Effector CD8-positive, alpha-beta T cell (primary cell): ENCODE measurements around the gene DPF3.

Experiments used
- DNase-seq: peaks from one replicate; lab custom pipeline; 2025; lab: John Stamatoyannopoulos, UW

Gene DPF3

GRCh38 chr14:72715215-72715849 lies 178.6 kb downstream of the DPF3 start:
- DNase-seq: no peak

DNA sequence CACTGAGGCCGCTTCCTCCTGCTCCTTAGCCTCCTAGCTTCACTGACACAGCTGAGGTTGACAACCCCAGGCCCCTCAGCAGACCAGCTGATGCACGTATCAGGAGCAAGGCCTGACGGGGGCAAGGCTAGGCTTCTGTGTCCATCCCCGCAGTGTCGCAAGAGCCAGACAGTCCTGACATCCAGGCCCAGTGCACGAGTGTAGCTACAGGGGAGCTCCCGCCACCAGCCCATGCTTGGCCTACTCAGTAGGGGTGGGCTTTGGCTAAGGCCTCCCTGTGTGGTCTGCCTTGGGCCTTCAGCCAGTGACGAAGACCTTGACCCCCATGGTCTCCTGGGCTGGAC lies 179.1 kb downstream of the DPF3 start:
- DNase-seq: no peak

GRCh38 chr14:72714094-72714493 lies 179.8 kb downstream of the DPF3 start:
- no peak for DNase-seq

DNA sequence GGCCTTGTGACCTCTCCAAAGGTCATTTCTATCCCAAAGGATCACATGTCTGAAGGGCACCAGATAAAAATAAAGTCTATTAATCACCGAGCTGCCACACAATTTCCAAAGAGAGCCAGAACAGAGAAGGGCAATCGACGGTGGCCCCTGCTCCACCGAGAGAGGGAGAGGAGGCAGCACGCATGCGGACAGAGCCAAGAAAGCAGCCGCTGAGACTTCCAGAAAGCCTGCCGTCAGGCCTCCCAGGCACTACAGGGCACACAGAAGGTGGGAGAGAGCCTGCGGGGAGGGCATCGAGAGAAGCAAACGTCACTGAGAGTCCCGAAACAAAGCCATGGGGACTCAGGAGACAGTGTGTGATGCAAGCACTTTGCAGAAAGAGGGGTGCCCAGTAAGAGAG lies 182.0 kb downstream of the DPF3 start:
- no peak for DNase-seq

- DNase-seq: no peak
Observed at GRCh38 chr14:72709916-72710611, 183.8 kb downstream of the DPF3 start.

DNA sequence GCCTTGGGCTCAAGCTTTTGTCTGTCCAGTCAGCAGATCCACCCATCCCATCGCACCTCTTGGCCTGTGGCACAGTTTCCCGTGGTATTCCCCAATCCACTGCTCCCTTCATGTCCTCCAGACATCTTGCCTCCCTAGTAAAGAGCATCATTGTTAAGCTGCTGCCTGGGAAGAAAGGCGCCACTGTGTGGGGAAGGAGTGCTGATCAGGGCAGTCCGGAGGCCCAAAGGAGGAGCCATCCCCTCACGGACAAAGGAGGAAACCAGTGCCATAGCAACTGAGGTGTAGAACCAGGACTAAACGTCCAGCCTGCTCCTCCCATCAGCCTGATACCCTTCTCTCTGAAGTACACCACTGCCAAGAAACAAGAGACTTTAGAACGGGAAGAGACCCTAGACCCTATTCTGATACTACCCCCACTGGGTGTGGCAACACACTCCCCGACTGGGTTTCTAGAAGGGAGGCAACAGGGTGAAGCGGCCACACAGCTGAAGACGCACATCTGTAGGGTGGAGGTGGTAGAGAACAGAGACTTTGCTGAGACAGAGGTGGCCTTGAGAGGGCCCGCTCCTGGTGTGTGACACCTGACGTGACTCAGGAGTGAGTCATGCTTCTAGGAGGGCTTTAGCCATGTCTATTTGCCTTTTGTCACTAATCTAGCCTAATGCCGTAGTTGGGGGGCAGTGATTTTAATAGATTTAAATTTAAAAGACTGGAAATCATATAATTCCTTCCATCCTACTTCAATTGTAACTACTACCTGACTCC lies 185.0 kb downstream of the DPF3 start:
- DNase-seq: no peak

- DNase-seq: no peak
Observed at GRCh38 chr14:72708222-72708621, 185.7 kb downstream of the DPF3 start.

DNA sequence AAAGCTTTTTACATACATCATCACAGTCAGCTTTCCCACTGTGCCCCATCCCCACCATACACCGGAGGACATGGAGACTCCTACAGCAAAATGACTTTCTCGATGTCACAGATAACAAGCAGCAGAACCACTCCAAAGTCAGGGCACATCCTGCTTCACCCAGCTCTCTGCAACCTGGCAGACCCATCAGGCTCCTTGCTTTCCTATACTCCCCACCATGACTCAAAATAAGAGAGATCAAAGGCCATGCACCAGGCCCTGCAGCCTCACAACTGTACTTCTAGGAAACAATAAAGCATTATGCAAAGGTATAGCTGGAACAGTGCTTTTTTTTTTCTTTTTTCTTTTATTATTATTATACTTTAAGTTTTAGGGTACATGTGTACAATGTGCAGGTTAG lies 187.4 kb downstream of the DPF3 start:
- DNase-seq: no peak

DNA sequence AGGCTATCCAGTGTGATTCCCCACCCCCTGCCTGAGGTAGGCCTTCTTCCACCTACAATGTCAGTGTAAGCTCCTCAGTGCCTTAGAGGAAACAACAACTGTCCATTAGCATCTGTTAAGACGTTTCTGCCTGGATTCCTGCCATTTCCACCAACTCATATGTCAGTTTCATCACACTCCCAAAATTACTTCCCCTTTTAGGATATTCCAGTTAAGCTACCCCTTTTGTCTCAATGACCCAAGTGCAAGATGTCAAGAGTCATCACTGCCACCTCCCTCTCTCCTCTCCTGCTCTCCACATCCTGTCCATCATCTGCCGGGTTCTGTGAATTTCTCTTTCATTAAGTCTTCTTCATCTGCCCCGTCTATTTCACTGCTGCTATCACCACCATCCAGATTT lies 189.4 kb downstream of the DPF3 start:
- DNase-seq: no peak

DNA sequence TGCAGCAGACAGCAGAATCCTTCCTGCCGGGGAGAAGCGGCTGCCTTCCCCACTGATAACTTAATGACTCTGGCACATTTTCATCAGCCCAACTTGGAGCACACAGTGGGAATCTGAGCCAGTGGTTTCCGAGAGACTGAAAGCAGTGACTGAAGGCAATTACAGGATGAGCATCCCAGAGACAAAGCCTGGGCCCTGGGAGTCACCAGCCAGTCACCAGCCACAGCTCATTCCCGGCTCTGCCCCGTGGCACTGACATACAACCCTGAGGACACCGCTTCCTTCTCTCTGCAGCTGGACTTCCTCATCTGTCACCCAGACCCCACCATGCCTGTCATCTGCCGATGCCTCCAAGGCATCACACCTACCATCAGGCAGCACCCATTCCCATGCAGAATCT lies 192.3 kb downstream of the DPF3 start:
- no peak for DNase-seq

GRCh38 chr14:72701237-72701565 lies 192.7 kb downstream of the DPF3 start:
- DNase-seq: no peak

DNA sequence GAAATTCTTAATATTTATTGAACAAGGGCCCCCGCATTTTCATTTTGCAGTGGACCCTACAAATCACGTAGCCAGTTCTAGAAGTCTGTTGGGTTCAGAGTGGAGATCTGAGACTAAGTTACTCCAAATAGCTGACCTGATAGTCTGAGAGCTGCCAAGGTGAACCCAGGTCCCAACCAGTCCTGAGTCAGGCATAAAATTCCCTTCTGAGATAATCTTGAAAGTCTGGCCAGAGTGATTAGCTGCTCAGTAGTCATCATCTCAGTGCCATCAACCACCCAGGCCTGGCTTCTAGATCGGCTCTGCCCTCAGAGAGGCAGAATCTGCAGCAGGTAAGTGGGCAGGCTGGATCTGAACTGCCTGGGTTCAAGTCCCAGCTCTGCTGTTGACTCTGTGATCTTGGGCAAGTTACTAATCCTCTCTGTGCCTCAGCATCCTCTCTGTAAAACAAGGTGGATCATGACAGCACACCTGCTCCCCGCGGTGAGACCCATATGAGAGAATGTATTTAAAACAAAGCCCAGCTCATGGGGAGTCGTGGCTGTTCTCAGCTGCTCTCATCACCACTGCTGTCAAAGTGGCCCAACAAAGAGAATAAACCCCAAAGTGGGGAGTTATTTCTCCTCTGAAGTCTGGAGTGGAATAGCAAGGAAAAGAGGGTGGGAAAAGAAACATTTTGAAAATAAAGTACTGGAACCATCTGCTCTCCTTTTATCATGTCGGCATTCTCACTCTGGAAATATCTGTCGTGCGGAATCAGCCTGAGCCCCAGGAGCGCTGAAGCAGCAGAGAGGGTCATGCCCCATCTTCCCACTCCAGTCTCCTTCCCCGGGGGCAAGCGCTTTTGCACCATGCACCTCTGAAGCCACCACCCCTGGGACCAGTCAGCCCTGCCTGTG lies 193.3 kb downstream of the DPF3 start:
- DNase-seq: no peak

GRCh38 chr14:72699852-72700257 lies 194.0 kb downstream of the DPF3 start:
- no peak for DNase-seq

GRCh38 chr14:72699443-72699842 lies 194.5 kb downstream of the DPF3 start:
- no peak for DNase-seq

DNA sequence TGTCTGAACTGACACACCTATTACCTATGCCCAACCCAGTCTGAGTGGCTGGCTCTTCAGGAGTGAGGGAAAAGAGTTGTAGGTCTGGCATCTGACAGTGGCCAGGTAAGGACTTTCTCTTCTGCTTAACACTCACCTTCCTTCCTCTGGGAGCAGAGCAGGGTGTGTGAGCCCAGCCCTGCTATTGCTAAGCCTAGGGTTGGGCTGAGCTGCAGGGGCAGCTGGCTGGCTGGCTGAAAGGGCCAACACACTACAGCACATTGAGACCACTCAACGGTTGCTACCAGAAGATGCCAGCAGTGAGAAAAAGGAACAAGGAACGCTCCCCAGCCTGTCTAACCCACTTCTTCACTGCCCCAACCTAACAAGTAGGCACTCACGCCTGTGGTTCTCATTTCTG lies 201.2 kb downstream of the DPF3 start:
- DNase-seq: no peak

GRCh38 chr14:72690324-72690723 lies 203.6 kb downstream of the DPF3 start:
- DNase-seq: no peak

DNA sequence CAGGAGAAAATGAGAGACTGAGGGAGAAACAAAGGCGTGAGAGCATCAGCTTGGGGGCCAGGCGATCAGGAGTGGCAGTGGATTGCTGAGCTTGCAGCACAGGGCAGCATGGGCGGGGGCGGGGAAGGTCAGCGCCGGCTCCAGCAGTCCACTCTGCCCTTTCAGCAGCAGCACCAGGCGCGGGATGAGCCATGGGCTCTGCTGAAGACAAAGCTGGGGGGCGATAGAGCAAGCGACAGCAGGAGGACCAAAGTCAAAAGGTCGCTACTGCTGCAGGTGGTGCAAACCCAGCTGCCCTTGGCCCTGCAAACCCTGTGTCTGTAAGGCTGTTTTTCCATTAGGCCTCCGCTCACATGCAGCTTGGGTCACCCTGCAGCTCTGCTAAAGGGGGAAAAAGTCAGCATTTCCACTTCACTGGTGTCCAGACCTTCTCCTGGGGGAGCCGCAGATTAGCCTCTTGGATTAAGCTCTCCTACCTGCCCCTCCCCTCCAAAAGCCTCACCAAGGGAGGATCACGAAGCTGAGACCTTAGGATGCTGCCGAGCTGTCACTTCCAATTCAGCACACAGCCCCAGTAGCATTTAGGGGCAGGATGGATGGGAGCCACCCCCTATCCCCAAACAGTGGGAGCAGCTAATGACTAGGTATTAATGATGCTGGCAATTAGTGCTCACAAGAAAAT lies 204.8 kb downstream of the DPF3 start:
- DNase-seq: no peak

DNA sequence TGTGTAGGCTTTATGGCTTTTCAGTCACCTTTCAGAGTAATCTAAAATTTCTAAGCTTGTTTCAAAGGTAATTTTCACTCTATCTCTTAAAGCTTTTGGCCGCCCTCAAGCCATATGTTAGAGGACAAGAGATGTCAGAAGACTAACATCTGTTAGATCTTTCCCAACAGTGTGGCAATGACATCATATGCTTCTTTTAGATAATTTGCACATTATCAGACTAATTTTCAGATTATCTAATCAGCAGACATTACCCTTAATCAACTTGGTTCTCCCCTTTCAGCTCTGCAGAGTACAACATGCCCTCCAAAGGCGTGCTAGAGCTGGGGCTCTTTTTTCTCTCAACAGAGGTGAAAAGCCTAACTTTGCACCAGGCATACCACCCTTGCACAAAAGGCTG lies 207.1 kb downstream of the DPF3 start:
- DNase-seq: no peak

DNA sequence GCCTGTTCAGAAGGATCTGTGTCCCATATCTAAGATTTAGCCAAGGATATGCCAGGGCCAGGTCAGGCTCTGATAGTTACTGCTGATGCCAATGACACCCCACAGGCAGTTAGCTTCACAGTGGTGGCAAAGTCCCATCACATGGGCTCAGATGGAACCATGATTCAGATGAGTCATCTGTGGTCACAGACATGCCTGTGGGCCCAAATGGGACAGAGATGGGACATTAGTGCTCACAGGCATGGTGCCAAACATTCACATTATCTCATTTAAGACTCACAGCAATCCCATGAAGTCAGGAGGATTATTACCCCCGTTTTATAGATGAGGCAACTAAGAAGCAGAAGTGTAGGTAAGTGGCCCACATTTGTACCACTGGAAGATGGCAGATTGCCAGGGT lies 207.8 kb downstream of the DPF3 start:
- DNase-seq: no peak

DNA sequence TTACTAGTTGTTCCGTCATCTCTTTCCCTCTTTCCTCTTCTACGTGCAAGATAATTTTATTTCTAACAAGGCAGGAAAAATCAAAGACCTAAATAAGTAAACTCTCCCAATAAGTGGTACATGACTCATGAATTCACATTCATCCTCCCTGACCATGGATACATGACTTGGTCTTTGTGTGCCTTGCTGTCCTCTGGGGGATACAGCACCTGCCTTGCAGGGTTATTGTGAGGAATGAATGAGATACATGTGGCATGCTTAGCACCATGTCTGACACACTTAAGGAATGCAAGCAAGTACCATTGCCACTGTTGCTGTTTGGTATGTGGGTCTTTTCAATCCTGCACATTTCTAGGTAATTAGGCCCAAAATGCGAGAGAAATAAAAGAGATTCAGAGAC lies 208.4 kb downstream of the DPF3 start:
- DNase-seq: no peak

- DNase-seq: no peak
Observed at GRCh38 chr14:72683787-72684186, 210.1 kb downstream of the DPF3 start.

DNA sequence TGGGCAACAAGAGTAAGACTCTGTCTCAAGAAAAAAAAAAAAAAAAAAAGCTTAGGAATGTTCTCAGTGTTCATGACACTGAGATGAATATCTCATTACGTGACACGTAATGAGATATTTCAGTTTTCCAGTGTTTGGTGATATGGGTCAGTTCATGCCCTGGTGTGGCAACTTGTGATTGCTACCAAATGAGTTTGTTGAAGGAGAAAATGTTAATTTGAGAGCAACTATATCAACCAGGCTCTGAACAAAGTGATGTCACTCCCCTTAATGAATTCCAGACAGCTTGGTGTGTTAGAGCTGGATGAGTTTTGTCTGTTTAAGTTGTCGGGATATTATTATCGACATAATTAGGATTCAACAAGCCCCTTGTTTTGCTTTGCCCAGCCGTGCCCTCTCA lies 211.7 kb downstream of the DPF3 start:
- DNase-seq: no peak
